Stomach smooth muscle (tissue), 2 donors: ENCODE data around the gene ZNF219.
A peak's percentile ranks its signal among the peaks of the same experiment; 100 is the strongest.

ENCODE experiments used
- H3K27ac ChIP-seq: one replicate; pipeline ENCODE4 v1.7.0; 2013; ENCODE audit warnings: mild to moderate bottlenecking, low read length, inconsistent platforms
- H3K27me3 ChIP-seq, 2 donors: one replicate each; pipeline ENCODE4 v1.7.0; 2013; ENCODE audit warnings: low read length in 2 of 2; ENCODE audit not compliant: insufficient read depth in 2 of 2, control insufficient read depth in 1 of 2
- H3K36me3 ChIP-seq, 2 donors: one replicate each; pipeline ENCODE4 v1.7.0; 2013; ENCODE audit warnings: low read length in 2 of 2; ENCODE audit not compliant: control insufficient read depth in 2 of 2, insufficient read depth in 2 of 2
- H3K4me1 ChIP-seq: one replicate; pipeline ENCODE4 v1.7.0; 2013; ENCODE audit warnings: low read length; ENCODE audit not compliant: control insufficient read depth, insufficient read depth
- H3K4me3 ChIP-seq, 2 donors: one replicate each; pipeline ENCODE4 v1.7.0; 2013; ENCODE audit warnings: low read length in 2 of 2
- H3K9ac ChIP-seq, 2 donors: one replicate each; pipeline ENCODE4 v1.7.0; 2013; ENCODE audit warnings: low read length in 2 of 2, mild to moderate bottlenecking in 1 of 2
- H3K9me3 ChIP-seq, 2 donors: one replicate each; pipeline ENCODE4 v1.7.0; 2013; ENCODE audit warnings: low read length in 2 of 2; ENCODE audit not compliant: control insufficient read depth in 2 of 2
- donor health status: healthy.
- donor health status: Pancreatic carcinoma.

ZNF219 gene

GRCh38 chr14:21098076-21098891, at the start of gene ZNF219:
Gene ZNF219, minus strand, starts transcription at chr14:21098655. Its CDS starts 5,064 bp downstream, at chr14:21093591.
- Histone ChIP-seq H3K4me1 (peaks cover 39% of the 10 kb centered on the region), H3K36me3 (no peaks in the 10 kb centered on the region), H3K9ac (peak within 1 kb of the TSS; percentile 78 to 89), H3K9me3 (no peaks in the 10 kb centered on the region), H3K27ac (peak within 1 kb of the TSS; percentile 87), H3K4me3 (peak within 1 kb of the TSS; percentile 72 to 88), H3K27me3 (no peaks in the 10 kb centered on the region)

GRCh38 chr14:21145437-21145836, 47.0 kb upstream of the ZNF219 start:
- Histone ChIP-seq H3K9ac (no peak overlapping the region), H3K36me3 (no peaks in the 10 kb centered on the region), H3K9me3 (peaks cover 3 to 9% of the 10 kb centered on the region in 2 donors), H3K27ac (no peak overlapping the region), H3K4me1 (no peaks in the 10 kb centered on the region), H3K27me3 (no peaks in the 10 kb centered on the region), H3K4me3 (no peak overlapping the region)

- H3K9me3 ChIP-seq: peaks cover 3 to 9% of the 10 kb centered on the region in 2 donors
- no peak overlapping the region for H3K9ac ChIP-seq
- H3K4me3 ChIP-seq: no peak overlapping the region
- no peaks in the 10 kb centered on the region for H3K4me1 ChIP-seq
- no peaks in the 10 kb centered on the region for H3K36me3 ChIP-seq
- no peak overlapping the region for H3K27ac ChIP-seq
- no peaks in the 10 kb centered on the region for H3K27me3 ChIP-seq
Measured at GRCh38 chr14:21142357-21142756, 43.9 kb upstream of the ZNF219 start.

- no peaks in the 10 kb centered on the region for H3K27me3 ChIP-seq
Measured at GRCh38 chr14:21136024-21136423, 37.6 kb upstream of the ZNF219 start.

GRCh38 chr14:21133901-21134300, 35.4 kb upstream of the ZNF219 start:
- Histone ChIP-seq H3K27ac (no peak overlapping the region), H3K27me3 (no peaks in the 10 kb centered on the region), H3K4me1 (no peaks in the 10 kb centered on the region), H3K9me3 (no peaks in the 10 kb centered on the region), H3K36me3 (no peaks in the 10 kb centered on the region), H3K4me3 (no peak overlapping the region), H3K9ac (no peak overlapping the region)

More at GRCh38 chr14:21136024-21136423, 37.6 kb upstream of the ZNF219 start:
- no peak overlapping the region for H3K4me3 ChIP-seq
- H3K4me1 ChIP-seq: no peaks in the 10 kb centered on the region
- H3K36me3 ChIP-seq: no peaks in the 10 kb centered on the region
- H3K9ac ChIP-seq: no peak overlapping the region
- no peak overlapping the region for H3K27ac ChIP-seq
- H3K9me3 ChIP-seq: no peaks in the 10 kb centered on the region

GRCh38 chr14:21123429-21123828, 25.0 kb upstream of the ZNF219 start:
- H3K9me3 ChIP-seq: no peaks in the 10 kb centered on the region
- no peak overlapping the region for H3K4me3 ChIP-seq
- H3K27ac ChIP-seq: no peak overlapping the region
- no peak overlapping the region for H3K9ac ChIP-seq
- no peaks in the 10 kb centered on the region for H3K4me1 ChIP-seq
- no peaks in the 10 kb centered on the region for H3K27me3 ChIP-seq
- H3K36me3 ChIP-seq: no peaks in the 10 kb centered on the region

- no peaks in the 10 kb centered on the region for H3K27me3 ChIP-seq
- no peaks in the 10 kb centered on the region for H3K36me3 ChIP-seq
- no peak overlapping the region for H3K4me3 ChIP-seq
- H3K9me3 ChIP-seq: no peaks in the 10 kb centered on the region
- H3K27ac ChIP-seq: no peak overlapping the region
- no peak overlapping the region for H3K9ac ChIP-seq
- no peaks in the 10 kb centered on the region for H3K4me1 ChIP-seq
Measured at GRCh38 chr14:21121122-21121521, 22.7 kb upstream of the ZNF219 start.

GRCh38 chr14:21120686-21121085, 22.2 kb upstream of the ZNF219 start:
- Histone ChIP-seq H3K4me3 (no peak overlapping the region), H3K9me3 (no peaks in the 10 kb centered on the region), H3K9ac (no peak overlapping the region), H3K27ac (no peak overlapping the region), H3K27me3 (no peaks in the 10 kb centered on the region), H3K36me3 (no peaks in the 10 kb centered on the region), H3K4me1 (no peaks in the 10 kb centered on the region)

GRCh38 chr14:21118933-21119332, 20.5 kb upstream of the ZNF219 start:
- Histone ChIP-seq H3K27ac (no peak overlapping the region), H3K9me3 (no peaks in the 10 kb centered on the region), H3K36me3 (no peaks in the 10 kb centered on the region), H3K4me1 (no peaks in the 10 kb centered on the region), H3K9ac (no peak overlapping the region), H3K27me3 (no peaks in the 10 kb centered on the region), H3K4me3 (no peak overlapping the region)

GRCh38 chr14:21113369-21113768, 14.9 kb upstream of the ZNF219 start:
- Histone ChIP-seq H3K9ac (no peak overlapping the region), H3K36me3 (no peaks in the 10 kb centered on the region), H3K27ac (no peak overlapping the region), H3K4me1 (no peaks in the 10 kb centered on the region), H3K4me3 (no peak overlapping the region), H3K27me3 (no peaks in the 10 kb centered on the region), H3K9me3 (no peaks in the 10 kb centered on the region)

- Histone ChIP-seq H3K4me3 (no peak overlapping the region), H3K27ac (no peak overlapping the region), H3K36me3 (no peaks in the 10 kb centered on the region), H3K9ac (no peak overlapping the region), H3K9me3 (no peaks in the 10 kb centered on the region), H3K4me1 (no peaks in the 10 kb centered on the region), H3K27me3 (no peaks in the 10 kb centered on the region)
Measured at GRCh38 chr14:21112255-21112654, 13.8 kb upstream of the ZNF219 start.
